PC-3 (cell line): ENCODE measurements around the gene LAMA2.

Source experiments
- EZH2 ChIP-seq: fragments of 300-600 bp; sonication (generic); IDR thresholded peaks from one replicate; pipeline ENCODE4 v1.6.1; 2017; ENCODE audit warnings: antibody characterized with exemption, mild to moderate bottlenecking, low read length; ENCODE audit not compliant: unreplicated experiment
- TF ChIP-seq, protein P1 (sequence below): fragments of 300-600 bp; sonication (generic); conservative IDR thresholded peaks from 2 replicates; pipeline ENCODE4 v1.5.1; 2017; ENCODE audit warnings: antibody characterized with exemption, low read depth, mild to moderate bottlenecking, low read length

- TF ChIP-seq, protein P1, sequence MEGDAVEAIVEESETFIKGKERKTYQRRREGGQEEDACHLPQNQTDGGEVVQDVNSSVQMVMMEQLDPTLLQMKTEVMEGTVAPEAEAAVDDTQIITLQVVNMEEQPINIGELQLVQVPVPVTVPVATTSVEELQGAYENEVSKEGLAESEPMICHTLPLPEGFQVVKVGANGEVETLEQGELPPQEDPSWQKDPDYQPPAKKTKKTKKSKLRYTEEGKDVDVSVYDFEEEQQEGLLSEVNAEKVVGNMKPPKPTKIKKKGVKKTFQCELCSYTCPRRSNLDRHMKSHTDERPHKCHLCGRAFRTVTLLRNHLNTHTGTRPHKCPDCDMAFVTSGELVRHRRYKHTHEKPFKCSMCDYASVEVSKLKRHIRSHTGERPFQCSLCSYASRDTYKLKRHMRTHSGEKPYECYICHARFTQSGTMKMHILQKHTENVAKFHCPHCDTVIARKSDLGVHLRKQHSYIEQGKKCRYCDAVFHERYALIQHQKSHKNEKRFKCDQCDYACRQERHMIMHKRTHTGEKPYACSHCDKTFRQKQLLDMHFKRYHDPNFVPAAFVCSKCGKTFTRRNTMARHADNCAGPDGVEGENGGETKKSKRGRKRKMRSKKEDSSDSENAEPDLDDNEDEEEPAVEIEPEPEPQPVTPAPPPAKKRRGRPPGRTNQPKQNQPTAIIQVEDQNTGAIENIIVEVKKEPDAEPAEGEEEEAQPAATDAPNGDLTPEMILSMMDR, result no peak
- TF ChIP-seq EZH2, result no peak
These were observed 232.5 kb downstream of the LAMA2 start for GRCh38 chr6:129115471-129115870.
